HUES64 (cell line): ENCODE results near the gene SELPLG.

Source experiments
- H3K27ac ChIP-seq: 2 replicates; pipeline ENCODE4 v1.7.0; 2013; ENCODE audit warnings: low read depth, low read length, inconsistent platforms
- H3K27me3 ChIP-seq: 2 replicates; pipeline ENCODE4 v1.6.1; 2013; ENCODE audit warnings: mild to moderate bottlenecking, low read length; ENCODE audit not compliant: insufficient read depth
- H3K36me3 ChIP-seq: 2 replicates; pipeline ENCODE4 v1.6.1; 2013; ENCODE audit warnings: mild to moderate bottlenecking, low read length; ENCODE audit not compliant: insufficient read depth
- H3K4me1 ChIP-seq: 2 replicates; pipeline ENCODE4 v1.6.1; 2013; ENCODE audit warnings: mild to moderate bottlenecking, low read length, moderate library complexity; ENCODE audit not compliant: insufficient read depth
- H3K4me3 ChIP-seq: 2 replicates; pipeline ENCODE4 v1.5.1; 2013; ENCODE audit warnings: mild to moderate bottlenecking, low read length, moderate library complexity
- H3K9ac ChIP-seq: 2 replicates; pipeline ENCODE4 v1.6.1; 2013; ENCODE audit warnings: mild to moderate bottlenecking, low read depth, low read length
- H3K9me3 ChIP-seq: 2 replicates; pipeline ENCODE4 v1.6.1; 2013; ENCODE audit warnings: low read depth, low read length; ENCODE audit not compliant: insufficient read depth
- WGBS: fragments of 150-250, 120-280 bp; methylation state at CpG from one replicate; pipeline ENCODE4 v1.1.7; 2013; ENCODE audit warnings: missing lambda C conversion rate; 5-methylcytosine and 5-hydroxymethylcytosine counted together

Gene SELPLG

GRCh38 chr12:108599541-108599940 is 34.2 kb downstream of the SELPLG start:
- H3K9me3 ChIP-seq, result no peaks in the 10 kb centered on the region
- H3K36me3 ChIP-seq, result no peaks in the 10 kb centered on the region
- H3K9ac ChIP-seq, result no peak overlapping the region
- 78% methylated on average over 6 of the region's 6 CpGs for WGBS
- H3K27ac ChIP-seq, result no peak overlapping the region
- H3K27me3 ChIP-seq, result no peaks in the 10 kb centered on the region
- no peak overlapping the region for H3K4me3 ChIP-seq
- H3K4me1 ChIP-seq, result 0 out of 2 replicates have a peak, but pooled peaks cover 3% of the 10 kb centered on the region

- H3K27ac ChIP-seq, result no peak overlapping the region
- WGBS, result 94% methylated on average over 11 of the region's 11 CpGs
- no peaks in the 10 kb centered on the region for H3K4me1 ChIP-seq
- H3K36me3 ChIP-seq, result no peaks in the 10 kb centered on the region
- no peak overlapping the region for H3K4me3 ChIP-seq
- H3K27me3 ChIP-seq, result no peaks in the 10 kb centered on the region
- no peaks in the 10 kb centered on the region for H3K9me3 ChIP-seq
- H3K9ac ChIP-seq, result no peak overlapping the region
These were observed 35.0 kb downstream of the SELPLG start for GRCh38 chr12:108598553-108599250.

GRCh38 chr12:108597559-108598471 is 35.9 kb downstream of the SELPLG start, which contains the start of gene TMEM119:
Gene TMEM119 (minus strand): TSS chr12:108598084. CDS start chr12:108592383, 5,701 bp downstream.
- WGBS, result 65% methylated on average over 19 of the region's 27 CpGs
- Histone ChIP-seq H3K9me3 (no peaks in the 10 kb centered on the region), H3K27ac (no peak within 1 kb of the TSS), H3K27me3 (no peaks in the 10 kb centered on the region), H3K4me1 (no peaks in the 10 kb centered on the region), H3K36me3 (no peaks in the 10 kb centered on the region), H3K4me3 (no peak within 1 kb of the TSS), H3K9ac (no peak within 1 kb of the TSS)

GRCh38 chr12:108596854-108597558 is 36.7 kb downstream of the SELPLG start:
- Histone ChIP-seq H3K4me1 (no peaks in the 10 kb centered on the region), H3K9me3 (no peaks in the 10 kb centered on the region), H3K36me3 (no peaks in the 10 kb centered on the region), H3K27ac (no peak overlapping the region), H3K4me3 (no peak overlapping the region), H3K27me3 (no peaks in the 10 kb centered on the region), H3K9ac (no peak overlapping the region)
- 65% methylated on average over 9 of the region's 10 CpGs for WGBS

GRCh38 chr12:108595711-108596647 is 37.7 kb downstream of the SELPLG start:
- 87% methylated on average over 17 of the region's 17 CpGs for WGBS
- no peaks in the 10 kb centered on the region for H3K4me1 ChIP-seq
- H3K36me3 ChIP-seq, result no peaks in the 10 kb centered on the region
- no peak overlapping the region for H3K4me3 ChIP-seq
- H3K27me3 ChIP-seq, result no peaks in the 10 kb centered on the region
- no peak overlapping the region for H3K27ac ChIP-seq
- no peaks in the 10 kb centered on the region for H3K9me3 ChIP-seq
- H3K9ac ChIP-seq, result no peak overlapping the region

- no peaks in the 10 kb centered on the region for H3K4me1 ChIP-seq
- H3K9me3 ChIP-seq, result no peaks in the 10 kb centered on the region
- H3K4me3 ChIP-seq, result no peak overlapping the region
- no peak overlapping the region for H3K9ac ChIP-seq
- H3K27ac ChIP-seq, result no peak overlapping the region
- H3K27me3 ChIP-seq, result no peaks in the 10 kb centered on the region
- 92% methylated on average over 7 of the region's 7 CpGs for WGBS
- no peaks in the 10 kb centered on the region for H3K36me3 ChIP-seq
These were observed 38.6 kb downstream of the SELPLG start for GRCh38 chr12:108594960-108595710.

GRCh38 chr12:108594323-108594903 is 39.3 kb downstream of the SELPLG start:
- WGBS, result 96% methylated on average over 10 of the region's 10 CpGs
- H3K27ac ChIP-seq, result no peak overlapping the region

GRCh38 chr12:108592033-108592909 is 41.4 kb downstream of the SELPLG start:
- H3K27ac ChIP-seq, result no peak overlapping the region
- no peaks in the 10 kb centered on the region for H3K27me3 ChIP-seq

More at GRCh38 chr12:108594323-108594903, 39.3 kb downstream of the SELPLG start:
- no peaks in the 10 kb centered on the region for H3K27me3 ChIP-seq
- no peak overlapping the region for H3K9ac ChIP-seq
- H3K36me3 ChIP-seq, result no peaks in the 10 kb centered on the region
- no peaks in the 10 kb centered on the region for H3K4me1 ChIP-seq
- no peaks in the 10 kb centered on the region for H3K9me3 ChIP-seq
- no peak overlapping the region for H3K4me3 ChIP-seq

More at GRCh38 chr12:108592033-108592909, 41.4 kb downstream of the SELPLG start:
- no peaks in the 10 kb centered on the region for H3K36me3 ChIP-seq
- 95% methylated on average over 24 of the region's 25 CpGs for WGBS
- H3K9ac ChIP-seq, result no peak overlapping the region
- H3K4me1 ChIP-seq, result peaks cover 4% of the 10 kb centered on the region; the same call in 1 of the 2 replicates
- no peaks in the 10 kb centered on the region for H3K9me3 ChIP-seq
- H3K4me3 ChIP-seq, result no peak overlapping the region
